K562 (cell line): Measurements from ENCODE around the gene SRSF5. TPM values are rescaled to one million over a fixed set of nuclear protein-coding genes. Genes with fewer than 3 reads are reported as not detected.

Experiments
- ATAC-seq: fragments of 200-7000 bp; cut with Tn5 transposase; 3 replicates; pipeline ENCODE4 v1.9.1; 2020; ENCODE audit warnings: moderate library complexity
- BruUV-seq: library from RNA; stranded (reverse); fragments of 400-500 nt; replicated peaks from 2 replicates; lab custom pipeline; 2021; lab: Mats Ljungman, UMichigan
- CTCF ChIA-PET: fragments of 300-600 bp; formaldehyde crosslinking; extraction: SDS; loops from one replicate; lab custom pipeline; 2021; ENCODE audit warnings: low intra/inter-chr PET ratio; lab: Yijun Ruan, JAX
- POLR2A ChIA-PET: fragments of 300-600, 350-650 bp; sonication (Branson Sonifier 250); formaldehyde crosslinking; extraction: SDS; loops from one replicate; lab custom pipeline; 2021; ENCODE audit warnings: antibody characterized with exemption, inconsistent platforms; lab: Yijun Ruan, JAX
- DNase-seq, 4 experiments: peaks; one replicate each; pipeline versions ENCODE4 v3.0.0 to v3.0.0-alpha.2; 2011 to 2018; ENCODE audit warnings: low spot score in 3 of 4, mixed read lengths in 3 of 4; ENCODE audit errors: extremely low read depth in 1 of 4
- FAIRE-seq: peaks from 2 replicates; lab custom pipeline; 2011; peaks lifted over from hg19 to GRCh38; lab: Jason Lieb, UNC
- H2AFZ ChIP-seq: 2 replicates; pipeline ENCODE4 v1.6.0; 2011; ENCODE audit warnings: low read depth, low read length, control low read depth, inconsistent platforms
- H3K27ac ChIP-seq: fragments of 200-600 bp; 3 replicates; pipeline ENCODE4 v1.8.0; 2011; ENCODE audit warnings: low read depth, mild to moderate bottlenecking, control low read depth, inconsistent platforms, low read length, moderate library complexity, mixed read lengths; ENCODE audit errors: extremely low read depth
- H3K27me3 ChIP-seq, 2 experiments: fragments of 300-600 bp in 1 of 2; 2 replicates in 1 of 2; 3 replicates in 1 of 2; pipeline versions ENCODE4 v1.6.0 to v1.8.0; 2011; ENCODE audit warnings: inconsistent platforms in 2 of 2, low read length in 2 of 2, mild to moderate bottlenecking in 1 of 2, mixed read lengths in 1 of 2, moderate library complexity in 1 of 2; ENCODE audit not compliant: control insufficient read depth in 2 of 2, insufficient read depth in 2 of 2
- H3K36me3 ChIP-seq: fragments of 300-600 bp; 3 replicates; pipeline ENCODE4 v1.8.0; 2011; ENCODE audit warnings: mild to moderate bottlenecking, low read length, inconsistent platforms; ENCODE audit not compliant: control insufficient read depth, insufficient read depth
- H3K4me1 ChIP-seq, 2 experiments: fragments of 200-600 bp in 1 of 2; replicated peaks in 1 of 2; 2 replicates in 1 of 2; 3 replicates in 1 of 2; pipeline versions ENCODE4 v1.5.1 to v1.8.0; 2011; ENCODE audit warnings: inconsistent platforms in 2 of 2, low read length in 2 of 2, mild to moderate bottlenecking in 1 of 2, mixed read lengths in 1 of 2, moderate library complexity in 1 of 2; ENCODE audit not compliant: control insufficient read depth in 2 of 2, insufficient read depth in 2 of 2
- H3K4me2 ChIP-seq: 2 replicates; pipeline ENCODE4 v1.6.1; 2011; ENCODE audit warnings: low read length, control low read depth, inconsistent platforms, mixed read lengths; ENCODE audit not compliant: insufficient read depth
- H3K4me3 ChIP-seq: fragments of 200-600 bp; sonication (generic), shearing (Covaris generic); 2 replicates; pipeline ENCODE4 v1.5.1; 2016; ENCODE audit warnings: control low read depth, inconsistent platforms
- H3K79me2 ChIP-seq: fragments of 200-600 bp; 3 replicates; pipeline ENCODE4 v1.8.0; 2011; ENCODE audit warnings: low read length, inconsistent platforms; ENCODE audit not compliant: control insufficient read depth, insufficient read depth
- H3K9ac ChIP-seq, 2 experiments: 2 replicates each; pipeline versions ENCODE4 v1.6.0 to v1.6.1; 2011; ENCODE audit warnings: low read depth in 2 of 2, low read length in 2 of 2, control low read depth in 1 of 2, inconsistent platforms in 1 of 2, mild to moderate bottlenecking in 1 of 2, mixed read lengths in 1 of 2; ENCODE audit not compliant: insufficient read depth in 1 of 2
- H3K9me1 ChIP-seq: one replicate; pipeline ENCODE4 v1.6.0; 2011; ENCODE audit warnings: inconsistent platforms, mild to moderate bottlenecking, low read length, moderate library complexity; ENCODE audit not compliant: control insufficient read depth, insufficient read depth
- H3K9me3 ChIP-seq: replicated peaks from 2 replicates; pipeline ENCODE4 v1.5.1; 2011; ENCODE audit warnings: low read depth, low read length, inconsistent platforms; ENCODE audit not compliant: control insufficient read depth, insufficient read depth
- H4K20me1 ChIP-seq: replicated peaks from 2 replicates; pipeline ENCODE4 v1.6.1; 2011; ENCODE audit warnings: low read length, inconsistent platforms, mixed read lengths; ENCODE audit not compliant: control insufficient read depth, insufficient read depth
- CBFA2T3 ChIP-seq: fragments of 450-650 bp; IDR thresholded peaks from 2 replicates; pipeline ENCODE4 v1.6.1; 2017
- GATAD2B ChIP-seq: fragments of 450-650 bp; IDR thresholded peaks from 2 replicates; pipeline ENCODE4 v1.6.1; 2017; ENCODE audit warnings: mild to moderate bottlenecking, borderline replicate concordance
- GTF2F1 ChIP-seq: IDR thresholded peaks from 2 replicates; pipeline ENCODE4 v1.6.1; 2011; ENCODE audit warnings: low read depth, low read length, improper control_type of control experiment
- PHF8 ChIP-seq: fragments of 200-600 bp; sonication (generic); IDR thresholded peaks from 2 replicates; pipeline ENCODE4 v1.6.1; 2012; ENCODE audit warnings: mixed run types, mild to moderate bottlenecking, inconsistent platforms, low read length, moderate library complexity, borderline replicate concordance
- RBM15 ChIP-seq: fragments of 200-400 bp; formaldehyde crosslinking; IDR thresholded peaks from 2 replicates; pipeline ENCODE4 v1.6.1; 2018; ENCODE audit warnings: mild to moderate bottlenecking, low read length, moderate library complexity; ENCODE audit not compliant: insufficient read depth
- SFPQ ChIP-seq: fragments of 200-400 bp; formaldehyde crosslinking; IDR thresholded peaks from 2 replicates; pipeline ENCODE4 v1.6.1; 2017; ENCODE audit warnings: mild to moderate bottlenecking, low read depth, low read length, moderate library complexity
- SIRT6 ChIP-seq: IDR thresholded peaks from one replicate; pipeline ENCODE4 v1.6.1; 2012; ENCODE audit warnings: low read depth, mild to moderate bottlenecking, control low read depth, inconsistent platforms, low read length, moderate library complexity
- TAF15 ChIP-seq: fragments of 200-400 bp; formaldehyde crosslinking; IDR thresholded peaks from 2 replicates; pipeline ENCODE4 v1.6.1; 2017; ENCODE audit warnings: mild to moderate bottlenecking, low read depth, low read length, moderate library complexity
- YBX1 ChIP-seq: fragments of 450-650 bp; IDR thresholded peaks from 2 replicates; pipeline ENCODE4 v1.7.1; 2016; ENCODE audit warnings: mild to moderate bottlenecking
- ZNF780A ChIP-seq: fragments of 250-450 bp; sonication (Bioruptor Pico); IDR thresholded peaks from 2 replicates; pipeline ENCODE4 v1.5.0; 2021; ENCODE audit warnings: mild to moderate bottlenecking
- WGBS: fragments of 100-300 bp; shearing (Covaris generic); methylation state at CpG from one replicate; pipeline ENCODE4 v1.1.6; 2016; ENCODE audit warnings: low coverage, mixed read lengths; ENCODE audit not compliant: insufficient coverage; ENCODE audit errors: missing lambda C conversion rate; 5-methylcytosine and 5-hydroxymethylcytosine counted together
- in situ Hi-C: fragments of 300-500 bp; cut with MboI; formaldehyde crosslinking; loops from 4 replicates; pipeline ENCODE4 v1.15.0; 2018; ENCODE audit warnings: inconsistent platforms, mixed read lengths
- intact Hi-C: fragments of 100-400 bp; cut with micrococcal nuclease; formaldehyde crosslinking; loops from 2 replicates; pipeline ENCODE4 v1.14.2; 2022
- polyA plus RNA-seq, 8 experiments: library from polyadenylated mRNA; depleted of rRNA in 4 of 8; stranded (reverse) in 5 of 8; unstranded in 3 of 8; fragments of >200 nt; fragmentation: Nextera tagmentation in 2 of 8; fragmentation: Illumina TruSeq in 1 of 8; extraction: Ambion mirVana in 2 of 8; extraction: Trizol in 1 of 8; gene quantifications; 2 replicates each; pipeline versions ENCODE4 v1.2.1 to v1.2.3, GENCODE V29; 2011 to 2014; ENCODE audit warnings: inconsistent platforms in 1 of 8, missing spikeins in 1 of 8
- total RNA-seq, 7 experiments: library from RNA; depleted of rRNA in 6 of 7; stranded (reverse); fragments of >200 nt in 6 of 7; fragmentation: Illumina TruSeq in 2 of 7; extraction: Trizol in 2 of 7; gene quantifications; 2 replicates each; pipeline versions ENCODE4 v1.2.1 to v1.2.3, GENCODE V29; 2011 to 2021; ENCODE audit warnings: low replicate concordance in 1 of 7
- TF ChIP-seq, protein P1 (sequence below), 2 experiments: fragments of 450-650 bp; conservative IDR thresholded peaks; 2 replicates each; pipeline ENCODE4 v1.6.1; 2017; ENCODE audit warnings: mild to moderate bottlenecking in 2 of 2, moderate library complexity in 2 of 2

Gene SRSF5
- total and polyA plus RNA-seq, 9 of the 15 experiments (the other 6 are each of a cell fraction or from before 2014, with no cell fraction given), result 108 to 460 (median 212) TPM

- in situ Hi-C loops (loop anchor here (5.0 to 10.0 kb wide), 2 partner anchors 209 to 502 kb away; no protein-coding TSS in a partner anchor), intact Hi-C loops (no loop called here)
- Histone ChIP-seq H3K27me3 (peaks cover 5 to 40% of the 10 kb centered on the region in 2 experiments; a peak in 3 of 5 replicates), H3K79me2 (no peaks in the 10 kb centered on the region), H3K4me2 (no peak overlapping the region), H3K27ac (no peak overlapping the region), H3K4me3 (no peak overlapping the region), H3K9me1 (no peaks in the 10 kb centered on the region), H2AFZ (no peak overlapping the region), H4K20me1 (no peaks in the 10 kb centered on the region), H3K9me3 (no peaks in the 10 kb centered on the region), H3K4me1 (no peaks in the 10 kb centered on the region), H3K36me3 (no peaks in the 10 kb centered on the region), H3K9ac (no peak overlapping the region)
- ATAC-seq (no peak), DNase-seq (no peak), FAIRE-seq (no peak)
- 0% methylated on average over 4 of the region's 5 CpGs for WGBS
- BruUV-seq, result no TSS peak
- CTCF ChIA-PET, result no interaction called here
- POLR2A ChIA-PET, result no interaction called here
- TF ChIP-seq TAF15, result no peak
- no peak for TF ChIP-seq GTF2F1
- no peak for TF ChIP-seq GATAD2B
- TF ChIP-seq CBFA2T3, result no peak
- no peak for TF ChIP-seq ZNF780A (CRISPR knock-in tag)
- no peak for TF ChIP-seq PHF8
- TF ChIP-seq SFPQ, result no peak
- TF ChIP-seq, protein P1, sequence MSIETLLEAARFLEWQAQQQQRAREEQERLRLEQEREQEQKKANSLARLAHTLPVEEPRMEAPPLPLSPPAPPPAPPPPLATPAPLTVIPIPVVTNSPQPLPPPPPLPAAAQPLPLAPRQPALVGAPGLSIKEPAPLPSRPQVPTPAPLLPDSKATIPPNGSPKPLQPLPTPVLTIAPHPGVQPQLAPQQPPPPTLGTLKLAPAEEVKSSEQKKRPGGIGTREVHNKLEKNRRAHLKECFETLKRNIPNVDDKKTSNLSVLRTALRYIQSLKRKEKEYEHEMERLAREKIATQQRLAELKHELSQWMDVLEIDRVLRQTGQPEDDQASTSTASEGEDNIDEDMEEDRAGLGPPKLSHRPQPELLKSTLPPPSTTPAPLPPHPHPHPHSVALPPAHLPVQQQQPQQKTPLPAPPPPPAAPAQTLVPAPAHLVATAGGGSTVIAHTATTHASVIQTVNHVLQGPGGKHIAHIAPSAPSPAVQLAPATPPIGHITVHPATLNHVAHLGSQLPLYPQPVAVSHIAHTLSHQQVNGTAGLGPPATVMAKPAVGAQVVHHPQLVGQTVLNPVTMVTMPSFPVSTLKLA (conservative IDR thresholded peaks at IDR 0.05), result no peak
- no peak for TF ChIP-seq RBM15
- TF ChIP-seq YBX1, result no peak
- TF ChIP-seq SIRT6, result no peak
Observed at GRCh38 chr14:69815556-69815955, 48.6 kb downstream of the SRSF5 start.
